ENCODE data around the gene NPSR1. TPM values are rescaled to one million over a fixed set of nuclear protein-coding genes. Genes with fewer than 3 reads are reported as not detected.

NPSR1 gene
- total RNA-seq, 2 donors from 2014 or later: not detected

DNA sequence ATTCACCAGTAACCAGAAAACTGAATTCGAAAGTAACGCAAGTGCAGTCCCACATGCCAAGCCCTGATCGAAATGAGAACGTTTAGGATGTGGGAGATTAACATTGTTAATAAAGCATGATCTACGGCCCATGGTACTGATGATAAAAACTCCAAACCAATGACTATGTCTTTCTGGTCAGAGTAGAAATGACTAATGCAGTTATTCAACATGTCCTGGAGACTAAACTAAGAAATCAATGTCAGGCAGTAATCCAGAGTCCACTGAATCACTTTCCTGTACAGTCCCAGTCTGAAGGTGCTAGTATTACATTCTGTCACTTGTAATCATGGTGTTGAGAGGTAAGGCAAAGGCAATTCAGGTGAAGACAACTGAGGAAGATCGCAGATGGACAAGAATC lies 14.4 kb downstream of the NPSR1 start:
- no peak overlapping the region for H3K4me3 Mint-ChIP-seq
- DNase-seq: no peak
- no peaks in the 10 kb centered on the region for H3K36me3 Mint-ChIP-seq (ENCODE audit: insufficient read depth in 2 of 2)
- no peaks in the 10 kb centered on the region for H3K4me1 Mint-ChIP-seq (ENCODE audit: low read depth)
- H3K9me3 Mint-ChIP-seq: no peaks in the 10 kb centered on the region
- no peaks in the 10 kb centered on the region for H3K27me3 Mint-ChIP-seq (ENCODE audit: low read depth)
- no peak overlapping the region for H3K27ac Mint-ChIP-seq
- no peak for ATAC-seq (replicated peaks in 1 of 2)

DNA sequence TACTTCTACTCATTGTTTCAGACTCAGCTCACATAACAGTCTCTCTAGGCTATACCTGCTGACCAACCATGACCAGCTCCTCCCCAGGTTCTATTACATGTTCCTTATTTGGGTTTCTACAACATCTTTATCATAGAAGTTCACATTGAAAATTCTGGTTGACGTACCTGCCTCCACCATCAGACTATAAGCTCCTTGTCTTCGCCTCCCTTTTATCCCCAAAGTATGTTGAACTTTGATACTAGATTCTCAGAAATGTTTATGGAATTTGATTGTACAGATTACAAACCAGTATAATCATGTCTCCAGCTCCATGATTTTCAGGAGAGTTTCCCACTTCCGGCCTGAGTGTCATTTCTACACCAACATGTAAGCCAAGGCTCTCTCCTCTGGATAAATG lies 15.0 kb downstream of the NPSR1 start:
- Mint-ChIP-seq H3K27ac (no peak overlapping the region), H3K4me1 (ENCODE audit: low read depth) (no peaks in the 10 kb centered on the region), H3K9me3 (no peaks in the 10 kb centered on the region), H3K4me3 (no peak overlapping the region), H3K27me3 (ENCODE audit: low read depth) (no peaks in the 10 kb centered on the region), H3K36me3 (ENCODE audit: insufficient read depth in 2 of 2) (no peaks in the 10 kb centered on the region)
- DNase-seq: no peak
- ATAC-seq (replicated peaks in 1 of 2): no peak

DNA sequence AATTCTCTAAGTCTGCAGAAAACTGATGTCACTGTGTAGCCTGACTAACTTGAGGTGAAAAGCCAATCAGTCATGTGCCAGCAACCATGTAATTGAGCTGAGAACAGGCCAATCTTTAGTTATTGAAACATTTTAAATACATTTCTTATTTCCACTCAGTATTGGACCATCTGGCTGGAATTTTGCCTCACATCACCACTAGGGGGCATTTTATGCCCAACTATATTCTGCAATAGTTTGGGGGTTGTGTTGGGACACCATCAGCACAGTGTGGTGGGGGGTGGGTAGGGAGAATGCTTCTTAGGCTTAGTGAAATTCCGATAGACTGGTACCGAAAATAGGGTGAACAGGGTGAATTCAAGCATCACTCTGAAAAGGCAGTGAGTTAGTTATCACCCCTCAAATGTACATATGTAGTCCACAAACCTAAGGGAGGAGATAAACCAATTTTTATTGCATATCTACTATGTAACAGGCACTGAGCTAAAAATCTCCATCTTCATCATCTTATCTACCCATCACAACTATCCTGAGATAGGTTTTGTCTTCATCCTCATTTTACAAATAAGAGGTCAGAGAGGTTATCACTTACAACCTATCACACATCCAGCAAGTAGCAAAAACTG lies 17.8 kb downstream of the NPSR1 start:
- Mint-ChIP-seq H3K27ac (no peak overlapping the region), H3K9me3 (no peaks in the 10 kb centered on the region), H3K27me3 (ENCODE audit: low read depth) (no peaks in the 10 kb centered on the region), H3K36me3 (ENCODE audit: insufficient read depth in 2 of 2) (no peaks in the 10 kb centered on the region), H3K4me1 (ENCODE audit: low read depth) (no peaks in the 10 kb centered on the region), H3K4me3 (no peak overlapping the region)
- peak; percentile 37 to 51 for ATAC-seq (replicated peaks in 1 of 2)
- peak; percentile 3 to 28 for DNase-seq

DNA sequence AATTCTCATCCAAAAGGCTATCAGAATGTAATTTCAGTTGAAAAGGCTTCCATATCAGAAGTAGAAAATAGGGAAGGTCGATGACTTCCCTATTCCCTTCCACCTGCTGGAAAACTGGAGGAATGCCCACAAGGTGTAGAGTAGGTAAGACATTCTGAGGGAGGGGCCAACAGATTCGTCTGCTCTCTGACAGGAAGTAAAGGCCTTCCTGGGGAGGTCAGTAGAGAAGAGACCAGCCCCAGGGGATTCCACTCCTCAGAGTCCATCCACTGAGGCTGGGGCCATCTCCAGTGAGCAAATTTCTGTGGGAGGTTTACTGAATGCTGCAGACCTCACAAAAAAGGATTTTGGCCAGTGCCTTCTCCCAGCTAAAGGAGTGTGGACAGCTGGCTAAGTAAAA lies 19.5 kb downstream of the NPSR1 start:
- Mint-ChIP-seq H3K36me3 (ENCODE audit: insufficient read depth in 2 of 2) (no peaks in the 10 kb centered on the region), H3K4me1 (ENCODE audit: low read depth) (no peaks in the 10 kb centered on the region), H3K9me3 (no peaks in the 10 kb centered on the region), H3K27me3 (ENCODE audit: low read depth) (no peaks in the 10 kb centered on the region), H3K4me3 (no peak overlapping the region), H3K27ac (no peak overlapping the region)
- ATAC-seq (replicated peaks in 1 of 2) (no peak), DNase-seq (no peak)

DNA sequence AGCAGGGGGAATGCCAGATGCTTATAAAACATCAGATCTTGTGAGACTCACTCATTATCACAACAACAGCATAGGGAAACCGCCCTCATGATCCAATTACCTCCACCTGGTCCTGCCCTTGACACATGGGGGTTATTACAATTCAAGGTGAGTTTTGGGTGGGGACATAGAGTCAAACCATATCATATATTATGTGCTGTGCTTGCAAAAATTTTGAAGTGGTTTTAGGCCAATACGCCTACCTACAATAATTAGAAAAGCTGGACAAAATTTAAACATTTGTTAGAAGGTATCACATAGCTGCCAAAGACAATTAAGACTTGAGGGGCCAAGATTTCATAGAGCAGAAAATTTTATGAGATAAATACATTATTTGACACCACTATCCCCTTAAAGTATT lies 29.5 kb downstream of the NPSR1 start:
- no peak for ATAC-seq (replicated peaks in 1 of 2)

DNA sequence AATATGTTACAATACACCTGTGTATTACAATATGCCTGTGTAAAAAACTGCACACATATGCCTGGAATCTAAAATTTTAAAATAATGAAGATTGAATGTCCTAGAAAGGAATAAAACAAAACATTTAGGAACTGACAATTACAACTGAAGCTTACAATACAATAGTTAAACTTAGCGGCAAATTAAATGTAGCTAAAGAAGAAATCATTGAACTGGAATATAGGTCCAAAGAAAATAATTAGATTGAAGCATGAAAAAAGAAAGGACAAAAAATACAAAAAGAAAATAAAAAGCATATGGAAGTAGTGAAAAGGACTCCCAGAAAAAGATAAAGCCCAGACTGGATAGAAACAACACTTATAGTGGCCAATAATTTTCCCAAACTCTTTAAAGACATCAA lies 38.4 kb downstream of the NPSR1 start:
- H3K27ac Mint-ChIP-seq: no peak overlapping the region
- ATAC-seq (replicated peaks in 1 of 2): no peak

More for the DNA sequence above, 29.5 kb downstream of the NPSR1 start:
- Mint-ChIP-seq H3K36me3 (ENCODE audit: insufficient read depth in 2 of 2) (no peaks in the 10 kb centered on the region), H3K4me3 (no peak overlapping the region), H3K4me1 (ENCODE audit: low read depth) (no peaks in the 10 kb centered on the region), H3K9me3 (peaks cover 5 to 6% of the 10 kb centered on the region in 2 donors), H3K27ac (no peak overlapping the region), H3K27me3 (ENCODE audit: low read depth) (no peaks in the 10 kb centered on the region)
- no peak for DNase-seq

DNA sequence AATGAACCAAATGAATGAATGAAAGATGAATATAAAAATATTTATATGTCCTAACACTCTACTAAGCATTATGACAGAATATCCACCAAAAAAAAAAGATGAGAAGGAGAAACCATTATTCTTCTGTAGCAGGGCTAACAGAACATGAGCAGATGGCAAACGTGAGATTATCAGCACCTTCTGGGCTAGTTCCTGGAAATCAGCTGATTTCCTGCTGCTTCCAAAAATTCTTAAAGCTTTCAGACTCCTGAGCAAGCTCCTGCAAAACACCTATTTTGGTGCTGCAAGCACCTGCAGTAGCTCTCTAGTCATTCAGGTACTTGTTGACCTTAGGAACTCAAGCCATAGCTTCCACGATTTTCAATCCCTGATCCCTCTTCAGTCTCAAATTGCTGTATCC lies 51.8 kb downstream of the NPSR1 start:
- DNase-seq (no peak), ATAC-seq (replicated peaks in 1 of 2) (no peak)
- Mint-ChIP-seq H3K27me3 (ENCODE audit: low read depth) (no peaks in the 10 kb centered on the region), H3K9me3 (no peaks in the 10 kb centered on the region), H3K4me3 (no peak overlapping the region), H3K36me3 (ENCODE audit: insufficient read depth in 2 of 2) (no peaks in the 10 kb centered on the region), H3K4me1 (ENCODE audit: low read depth) (no peaks in the 10 kb centered on the region), H3K27ac (no peak overlapping the region)

More for the DNA sequence above, 38.4 kb downstream of the NPSR1 start:
- DNase-seq: no peak
- Mint-ChIP-seq H3K4me1 (ENCODE audit: low read depth) (no peaks in the 10 kb centered on the region), H3K36me3 (ENCODE audit: insufficient read depth in 2 of 2) (peaks cover 1 to 3% of the 10 kb centered on the region in 2 donors), H3K27me3 (ENCODE audit: low read depth) (peaks cover 5% of the 10 kb centered on the region), H3K9me3 (peaks cover 11 to 15% of the 10 kb centered on the region in 2 donors), H3K4me3 (no peak overlapping the region)

DNA sequence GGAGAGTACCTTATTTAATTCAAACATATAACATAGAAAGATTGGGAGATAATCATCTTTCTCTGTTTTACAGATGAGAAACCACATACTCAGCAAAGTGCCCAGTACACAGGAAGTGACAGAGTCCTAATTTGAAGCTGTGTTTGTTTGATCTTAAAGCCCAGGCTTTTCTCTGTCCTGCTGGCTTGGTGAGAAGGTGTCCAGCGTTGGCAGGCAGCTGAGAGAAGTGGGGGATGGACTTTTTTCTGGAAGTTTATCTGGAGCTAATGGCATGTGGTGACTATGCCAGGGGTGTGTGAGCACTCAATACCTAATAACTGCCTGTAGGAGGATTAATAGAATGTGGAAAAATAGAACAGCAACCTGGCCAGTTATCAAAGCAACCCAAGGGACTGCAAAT lies 60.8 kb downstream of the NPSR1 start:
- Mint-ChIP-seq H3K9me3 (no peaks in the 10 kb centered on the region), H3K27ac (no peak overlapping the region), H3K4me3 (peak overlapping the region in 1 of 2 donors; percentile 42), H3K4me1 (ENCODE audit: low read depth) (peaks cover 13% of the 10 kb centered on the region), H3K36me3 (ENCODE audit: insufficient read depth in 2 of 2) (no peaks in the 10 kb centered on the region), H3K27me3 (ENCODE audit: low read depth) (peaks cover 7% of the 10 kb centered on the region)
- ATAC-seq (replicated peaks in 1 of 2) (peak; percentile 74 to 92), DNase-seq (peak in 1 of 2 donors; percentile 2)

DNA sequence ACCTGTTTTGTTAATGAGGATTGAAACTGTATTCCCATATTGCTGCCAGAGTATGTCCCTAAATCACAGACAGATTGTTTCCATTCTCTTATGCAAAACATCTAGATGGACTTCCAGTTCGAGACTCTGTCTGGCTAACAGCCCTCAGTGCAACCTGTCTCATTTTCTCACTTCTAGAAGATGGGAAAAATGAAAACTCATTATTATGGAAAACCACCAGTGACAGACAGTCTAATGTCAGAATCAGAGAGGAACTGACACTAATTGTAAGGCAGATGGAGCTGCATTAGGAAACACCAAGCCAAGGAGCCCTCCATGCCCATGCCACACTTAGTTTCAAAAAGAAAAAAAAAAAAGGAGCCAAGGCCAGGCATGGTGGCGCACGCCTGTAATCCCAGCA lies 61.6 kb downstream of the NPSR1 start:
- no peak for DNase-seq
- no peak overlapping the region for H3K27ac Mint-ChIP-seq
- H3K9me3 Mint-ChIP-seq: no peaks in the 10 kb centered on the region
- H3K36me3 Mint-ChIP-seq (ENCODE audit: insufficient read depth in 2 of 2): no peaks in the 10 kb centered on the region
- H3K27me3 Mint-ChIP-seq (ENCODE audit: low read depth): peaks cover 7% of the 10 kb centered on the region
- no peak for ATAC-seq (replicated peaks in 1 of 2)
- H3K4me3 Mint-ChIP-seq: no peak overlapping the region
- peaks cover 20% of the 10 kb centered on the region for H3K4me1 Mint-ChIP-seq (ENCODE audit: low read depth)

DNA sequence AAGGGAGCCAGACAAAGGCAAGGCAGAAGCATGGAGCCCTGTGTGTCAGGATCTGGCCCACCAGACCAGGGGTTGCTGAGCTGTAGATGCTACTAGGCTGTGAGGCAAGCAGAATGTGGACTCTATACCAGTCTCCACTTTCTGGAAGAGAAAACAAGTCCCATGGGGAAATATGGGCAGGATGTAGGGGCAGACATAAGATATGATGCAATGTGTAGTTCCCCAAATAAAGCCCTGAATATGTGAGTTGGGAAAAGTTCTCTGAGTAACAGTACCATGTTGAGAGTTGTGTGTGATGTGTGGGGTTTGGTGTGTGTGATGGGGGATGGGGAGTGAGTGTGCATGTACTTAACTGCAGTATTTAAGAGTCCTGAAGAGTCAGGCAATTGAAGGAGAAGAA lies 62.3 kb downstream of the NPSR1 start:
- DNase-seq (no peak), ATAC-seq (replicated peaks in 1 of 2) (no peak)
- no peaks in the 10 kb centered on the region for H3K36me3 Mint-ChIP-seq (ENCODE audit: insufficient read depth in 2 of 2)
- no peak overlapping the region for H3K27ac Mint-ChIP-seq
- H3K9me3 Mint-ChIP-seq: no peaks in the 10 kb centered on the region
- peaks cover 7% of the 10 kb centered on the region for H3K27me3 Mint-ChIP-seq (ENCODE audit: low read depth)
- no peak overlapping the region for H3K4me3 Mint-ChIP-seq
- H3K4me1 Mint-ChIP-seq (ENCODE audit: low read depth): peaks cover 21% of the 10 kb centered on the region

DNA sequence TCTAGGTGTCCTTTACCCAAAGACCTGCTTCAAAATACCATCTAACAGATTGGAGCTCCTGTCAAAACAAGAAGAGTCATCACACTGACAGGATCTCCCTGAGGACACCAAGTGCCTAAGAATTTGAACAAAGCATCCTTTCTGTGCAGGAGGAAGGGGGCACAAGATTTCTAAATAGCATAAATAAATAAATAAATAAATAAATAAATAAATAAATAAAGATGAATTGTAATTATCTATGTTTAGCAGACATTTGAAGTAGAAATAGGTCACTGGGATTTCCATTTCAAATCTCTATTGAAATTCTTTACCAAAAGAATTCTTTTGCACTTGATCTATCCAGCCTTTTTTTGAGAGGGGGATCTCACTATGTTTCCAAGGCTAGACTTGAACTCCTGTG lies 65.3 kb downstream of the NPSR1 start:
- no peak for ATAC-seq (replicated peaks in 1 of 2)
- Mint-ChIP-seq H3K9me3 (peaks cover 0 to 2% of the 10 kb centered on the region in 2 donors), H3K27ac (no peak overlapping the region), H3K4me1 (ENCODE audit: low read depth) (peaks cover 17% of the 10 kb centered on the region), H3K4me3 (no peak overlapping the region), H3K36me3 (ENCODE audit: insufficient read depth in 2 of 2) (no peaks in the 10 kb centered on the region), H3K27me3 (ENCODE audit: low read depth) (no peaks in the 10 kb centered on the region)
- no peak for DNase-seq

DNA sequence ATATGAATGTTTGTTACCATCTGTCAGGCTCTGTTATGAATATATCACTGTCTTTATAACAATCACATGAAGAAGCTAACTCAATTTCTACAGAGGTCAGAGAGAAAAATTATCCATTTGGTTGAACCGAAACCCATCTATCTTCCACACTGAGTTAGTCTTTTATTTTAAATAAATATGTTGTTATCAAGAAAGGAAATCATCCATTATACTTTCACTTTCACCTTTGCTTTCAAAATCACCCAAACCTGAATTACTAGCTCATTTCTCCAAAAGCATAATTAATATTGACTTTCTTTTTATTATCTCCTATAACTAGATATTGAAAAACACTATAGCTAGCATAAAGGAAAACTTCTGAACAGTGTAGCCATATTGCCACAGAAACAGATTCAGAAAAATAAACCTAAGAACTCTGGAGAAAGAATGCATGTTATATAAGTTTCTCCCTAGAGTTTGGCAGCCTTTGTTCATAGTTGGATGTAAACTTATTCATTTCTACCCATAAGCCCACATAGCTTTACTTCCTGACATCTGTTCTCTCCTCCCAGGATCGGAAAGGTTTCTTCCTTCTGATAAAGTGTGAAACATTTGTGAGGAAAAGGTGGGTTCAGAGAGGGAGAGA lies 66.0 kb downstream of the NPSR1 start:
- H3K4me1 Mint-ChIP-seq (ENCODE audit: low read depth): peaks cover 11% of the 10 kb centered on the region
- ATAC-seq (replicated peaks in 1 of 2) (no peak), DNase-seq (no peak)
- no peaks in the 10 kb centered on the region for H3K36me3 Mint-ChIP-seq (ENCODE audit: insufficient read depth in 2 of 2)
- H3K4me3 Mint-ChIP-seq: no peak overlapping the region
- H3K27me3 Mint-ChIP-seq (ENCODE audit: low read depth): no peaks in the 10 kb centered on the region
- H3K9me3 Mint-ChIP-seq: peaks cover 0 to 2% of the 10 kb centered on the region in 2 donors
- H3K27ac Mint-ChIP-seq: no peak overlapping the region

DNA sequence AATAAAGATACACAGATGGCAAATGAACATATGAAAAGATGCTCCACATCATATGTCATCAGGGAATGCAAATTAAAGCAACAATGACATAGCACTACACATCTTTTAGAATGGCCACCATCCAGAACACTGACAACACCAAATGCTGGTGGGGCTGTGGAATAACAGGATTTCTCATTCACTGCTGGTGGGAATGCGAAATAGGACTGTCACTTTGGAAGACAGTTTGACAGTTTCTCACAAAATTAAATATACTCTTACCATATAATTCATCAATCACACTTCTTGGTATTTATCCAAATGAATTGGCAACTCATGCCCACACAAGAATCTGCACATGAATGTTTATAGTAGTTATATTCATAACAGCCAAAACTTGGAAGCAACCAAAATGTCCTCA lies 68.2 kb downstream of the NPSR1 start:
- no peak overlapping the region for H3K4me3 Mint-ChIP-seq
- peaks cover 10% of the 10 kb centered on the region for H3K4me1 Mint-ChIP-seq (ENCODE audit: low read depth)
- no peaks in the 10 kb centered on the region for H3K27me3 Mint-ChIP-seq (ENCODE audit: low read depth)
- ATAC-seq (replicated peaks in 1 of 2): no peak
- H3K9me3 Mint-ChIP-seq: peaks cover 0 to 2% of the 10 kb centered on the region in 2 donors
- no peak overlapping the region for H3K27ac Mint-ChIP-seq
- H3K36me3 Mint-ChIP-seq (ENCODE audit: insufficient read depth in 2 of 2): no peaks in the 10 kb centered on the region
- no peak for DNase-seq

DNA sequence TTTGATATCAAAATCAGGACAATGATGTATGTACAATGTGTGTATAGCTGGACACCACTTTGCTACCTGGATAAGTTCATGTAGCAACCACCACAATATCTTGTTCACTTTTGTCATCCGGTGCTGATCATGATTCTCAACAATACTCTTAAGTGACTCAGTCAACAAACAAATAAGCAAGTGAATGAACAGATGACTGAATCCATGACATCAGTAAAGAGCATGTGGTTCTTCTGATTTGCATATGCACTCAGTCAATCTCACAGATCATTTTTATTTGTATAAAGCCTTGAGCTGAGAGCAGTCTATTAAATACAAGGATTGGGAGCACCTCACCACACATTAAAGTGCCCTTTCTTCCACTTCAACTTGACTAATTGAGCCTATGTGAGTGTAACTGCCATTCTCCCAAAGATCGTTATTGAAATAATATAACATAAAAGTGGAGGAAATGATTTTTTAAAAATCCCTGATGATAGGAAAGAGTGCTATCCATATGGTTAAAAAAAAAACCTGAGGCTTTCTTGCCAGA lies 69.5 kb downstream of the NPSR1 start:
- no peak overlapping the region for H3K4me3 Mint-ChIP-seq
- no peak for DNase-seq
- peak in 1 of 2 donors; percentile 36 for ATAC-seq (replicated peaks in 1 of 2)
- H3K27ac Mint-ChIP-seq: no peak overlapping the region
- peaks cover 0 to 2% of the 10 kb centered on the region in 2 donors for H3K9me3 Mint-ChIP-seq
- no peaks in the 10 kb centered on the region for H3K27me3 Mint-ChIP-seq (ENCODE audit: low read depth)
- H3K4me1 Mint-ChIP-seq (ENCODE audit: low read depth): peaks cover 10% of the 10 kb centered on the region
- no peaks in the 10 kb centered on the region for H3K36me3 Mint-ChIP-seq (ENCODE audit: insufficient read depth in 2 of 2)

Data from activated T-cell treated with anti-CD3 and anti-CD28 coated beads, Interleukin-2, amount 50 U/mL, for 72 hours (primary cell).